ENCODE data around the gene TIMP2. TPM values are rescaled to one million over a fixed set of nuclear protein-coding genes. Genes with fewer than 3 reads are reported as not detected.
A peak's percentile ranks its signal among the peaks of the same experiment; 100 is the strongest.

TIMP2 gene
- total RNA-seq, 4 donors from 2014 or later, result 52.9 to 133 (median 82.2) TPM

GRCh38 chr17:78944956-78945355 lies 19.8 kb upstream of the TIMP2 start:
- Histone ChIP-seq H3K4me3 (replicated peaks in 1 of 3) (no peak overlapping the region), H3K9me3 (no peaks in the 10 kb centered on the region), H3K27me3 (no peaks in the 10 kb centered on the region), H3K36me3 (no peaks in the 10 kb centered on the region), H3K4me1 (peaks cover 15 to 26% of the 10 kb centered on the region in 2 donors), H3K27ac (peak overlapping the region in 1 of 3 donors; percentile 10)
- WGBS, 2 donors, result 56% methylated on average over 10 of the region's 10 CpGs
- peak in 1 of 2 donors; percentile 30 for DNase-seq
- TF ChIP-seq CTCF (IDR thresholded peaks at IDR 0.05) (no peak), POLR2A (IDR thresholded peaks at IDR 0.05) (no peak)
- intact Hi-C loops (cut with DNase I), result no loop called here

DNA sequence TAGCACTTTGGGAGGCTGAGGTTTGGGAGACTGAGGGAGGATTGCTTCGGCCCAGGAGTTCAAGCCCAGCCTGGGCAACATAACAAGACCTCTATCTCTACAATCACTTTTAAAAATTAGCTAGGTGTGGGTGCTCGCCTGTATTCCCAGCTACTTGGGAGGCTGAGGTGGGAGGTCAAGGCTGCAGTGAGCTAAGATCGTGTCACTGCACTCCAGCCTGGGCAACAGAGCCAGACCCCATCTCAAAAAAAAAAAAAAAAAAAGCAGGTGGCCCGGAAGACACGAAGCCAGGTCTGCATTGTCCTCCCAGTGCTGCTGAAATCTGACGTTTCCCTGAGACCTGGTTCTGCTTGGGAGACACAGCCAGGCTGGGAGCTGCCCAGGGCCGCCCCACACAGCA lies 18.8 kb upstream of the TIMP2 start:
- 89 to 94% methylated on average over 7 of the region's 7 CpGs for WGBS, 2 donors
- H3K27ac ChIP-seq, result no peak overlapping the region
- DNase-seq, result no peak
- H3K4me1 ChIP-seq, result peaks cover 15 to 34% of the 10 kb centered on the region in 2 donors
- no peaks in the 10 kb centered on the region for H3K9me3 ChIP-seq
- H3K36me3 ChIP-seq, result no peaks in the 10 kb centered on the region
- TF ChIP-seq POLR2A (IDR thresholded peaks at IDR 0.05) (no peak), CTCF (IDR thresholded peaks at IDR 0.05) (no peak)
- no peak overlapping the region for H3K4me3 ChIP-seq (replicated peaks in 1 of 3)
- intact Hi-C loops (cut with DNase I), result no loop called here
- no peaks in the 10 kb centered on the region for H3K27me3 ChIP-seq

GRCh38 chr17:78940708-78941107 lies 15.5 kb upstream of the TIMP2 start:
- Histone ChIP-seq H3K27ac (no peak overlapping the region), H3K27me3 (no peaks in the 10 kb centered on the region), H3K4me1 (peaks cover 0 to 19% of the 10 kb centered on the region in 2 donors), H3K4me3 (replicated peaks in 1 of 3) (no peak overlapping the region), H3K9me3 (no peaks in the 10 kb centered on the region), H3K36me3 (no peaks in the 10 kb centered on the region)
- TF ChIP-seq CTCF (IDR thresholded peaks at IDR 0.05) (no peak), POLR2A (IDR thresholded peaks at IDR 0.05) (no peak)
- WGBS, 2 donors, result 68 to 74% methylated on average over 6 of the region's 6 CpGs
- intact Hi-C loops (cut with DNase I), result no loop called here
- DNase-seq, result no peak

- Histone ChIP-seq H3K27ac (no peak overlapping the region), H3K27me3 (no peaks in the 10 kb centered on the region), H3K36me3 (no peaks in the 10 kb centered on the region), H3K4me1 (peaks cover 0 to 16% of the 10 kb centered on the region in 2 donors), H3K9me3 (no peaks in the 10 kb centered on the region), H3K4me3 (replicated peaks in 1 of 3) (no peak overlapping the region)
- DNase-seq, result no peak
- WGBS, 2 donors, result 86 to 88% methylated on average over 5 of the region's 5 CpGs
- TF ChIP-seq CTCF (IDR thresholded peaks at IDR 0.05), result no peak
- no peak for TF ChIP-seq POLR2A (IDR thresholded peaks at IDR 0.05)
- intact Hi-C loops (cut with DNase I), result no loop called here
These were observed 15.1 kb upstream of the TIMP2 start for GRCh38 chr17:78940258-78940657.

DNA sequence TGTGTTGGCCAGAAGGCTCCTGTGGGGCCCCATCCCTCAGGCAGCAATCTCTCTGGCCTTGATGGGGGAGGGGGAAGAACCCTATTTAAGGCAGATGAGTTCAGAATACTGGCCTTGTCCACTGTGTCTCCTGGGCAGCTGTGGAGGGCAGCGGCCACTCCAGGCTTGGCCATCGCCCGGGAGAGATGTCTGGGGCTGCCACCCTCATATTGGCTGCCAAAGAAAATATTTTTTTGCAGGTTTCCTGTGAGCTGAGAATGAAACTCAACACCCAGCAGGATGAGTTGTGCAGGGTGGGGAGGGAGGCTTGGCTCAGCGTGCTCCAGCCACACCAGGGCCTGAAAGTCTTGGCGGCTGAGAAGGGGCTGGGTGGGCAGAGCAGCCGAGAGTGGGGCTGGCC lies 14.4 kb upstream of the TIMP2 start:
- intact Hi-C loops (cut with DNase I), result no loop called here
- Histone ChIP-seq H3K27me3 (no peaks in the 10 kb centered on the region), H3K9me3 (no peaks in the 10 kb centered on the region), H3K4me3 (replicated peaks in 1 of 3) (no peak overlapping the region), H3K4me1 (peaks cover 4 to 17% of the 10 kb centered on the region in 2 donors), H3K27ac (no peak overlapping the region), H3K36me3 (no peaks in the 10 kb centered on the region)
- DNase-seq, result no peak
- 53 to 58% methylated on average over 3 to 6 of the region's 6 CpGs for whole genome bisulfite sequencing, 2 donors
- TF ChIP-seq CTCF (IDR thresholded peaks at IDR 0.05), result no peak
- no peak for TF ChIP-seq POLR2A (IDR thresholded peaks at IDR 0.05)
